ENCODE measurements around the gene RABGGTB.
"Not testable (repeated sequence)": the region's sequence is repeated elsewhere in the genome, so short reads cannot be mapped to it uniquely, and the experiment has no call there.

GRCh38 chr1:75777812-75778211 lies 8.2 kb upstream of the RABGGTB start:
- TF ChIP-seq, protein P1, sequence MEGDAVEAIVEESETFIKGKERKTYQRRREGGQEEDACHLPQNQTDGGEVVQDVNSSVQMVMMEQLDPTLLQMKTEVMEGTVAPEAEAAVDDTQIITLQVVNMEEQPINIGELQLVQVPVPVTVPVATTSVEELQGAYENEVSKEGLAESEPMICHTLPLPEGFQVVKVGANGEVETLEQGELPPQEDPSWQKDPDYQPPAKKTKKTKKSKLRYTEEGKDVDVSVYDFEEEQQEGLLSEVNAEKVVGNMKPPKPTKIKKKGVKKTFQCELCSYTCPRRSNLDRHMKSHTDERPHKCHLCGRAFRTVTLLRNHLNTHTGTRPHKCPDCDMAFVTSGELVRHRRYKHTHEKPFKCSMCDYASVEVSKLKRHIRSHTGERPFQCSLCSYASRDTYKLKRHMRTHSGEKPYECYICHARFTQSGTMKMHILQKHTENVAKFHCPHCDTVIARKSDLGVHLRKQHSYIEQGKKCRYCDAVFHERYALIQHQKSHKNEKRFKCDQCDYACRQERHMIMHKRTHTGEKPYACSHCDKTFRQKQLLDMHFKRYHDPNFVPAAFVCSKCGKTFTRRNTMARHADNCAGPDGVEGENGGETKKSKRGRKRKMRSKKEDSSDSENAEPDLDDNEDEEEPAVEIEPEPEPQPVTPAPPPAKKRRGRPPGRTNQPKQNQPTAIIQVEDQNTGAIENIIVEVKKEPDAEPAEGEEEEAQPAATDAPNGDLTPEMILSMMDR (IDR thresholded peaks at IDR 0.05; ENCODE audit: low read depth, low read length) = not testable (repeated sequence)
- TF ChIP-seq, protein P2, sequence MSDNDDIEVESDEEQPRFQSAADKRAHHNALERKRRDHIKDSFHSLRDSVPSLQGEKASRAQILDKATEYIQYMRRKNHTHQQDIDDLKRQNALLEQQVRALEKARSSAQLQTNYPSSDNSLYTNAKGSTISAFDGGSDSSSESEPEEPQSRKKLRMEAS (IDR thresholded peaks at IDR 0.05; ENCODE audit: low read depth, low read length) = not testable (repeated sequence)
- TF ChIP-seq POLR2A (IDR thresholded peaks at IDR 0.05; ENCODE audit: extremely low read depth, insufficient read length); MYC (IDR thresholded peaks at IDR 0.05; ENCODE audit: low read depth, low read length): not testable (repeated sequence)

All from NB4 (cell line).